ENCODE data around the gene PIGU. TPM values are rescaled to one million over a fixed set of nuclear protein-coding genes. Genes with fewer than 3 reads are reported as not detected.

PIGU gene
- total and polyA plus RNA-seq, 2 of the 13 experiments (the other 11 are each of a cell fraction or from before 2014, with no cell fraction given), result 45.5 to 231 TPM

GRCh38 chr20:34706912-34707784 is 30.3 kb upstream of the PIGU start (continued):
- TF ChIP-seq HOMEZ (CRISPR knock-in tag; IDR thresholded peaks at IDR 0.05; ENCODE audit: low read depth), result peak; percentile 60; the same call in 1 of the 2 replicates
- TF ChIP-seq MAFG (CRISPR knock-in tag; IDR thresholded peaks at IDR 0.05), result no peak
- peak; percentile 69 for TF ChIP-seq ZNF646 (CRISPR knock-in tag; IDR thresholded peaks at IDR 0.05)
- peak; percentile 64; the same call in 1 of the 2 replicates for TF ChIP-seq GFI1 (CRISPR knock-in tag; IDR thresholded peaks at IDR 0.05; ENCODE audit: borderline replicate concordance)
- no peak for TF ChIP-seq ZNF354B (CRISPR knock-in tag; IDR thresholded peaks at IDR 0.05)
- no peak for TF ChIP-seq RBAK (CRISPR knock-in tag; IDR thresholded peaks at IDR 0.05)
- TF ChIP-seq FOXA1 (IDR thresholded peaks at IDR 0.05), result no peak
- TF ChIP-seq FOXA1 (CRISPR knock-in tag; IDR thresholded peaks at IDR 0.05), result peak; percentile 74
- no peak for TF ChIP-seq PAWR (CRISPR knock-in tag; IDR thresholded peaks at IDR 0.05; ENCODE audit: borderline replicate concordance)
- no peak for TF ChIP-seq ZNF589 (CRISPR knock-in tag; conservative IDR thresholded peaks at IDR 0.05)
- no peak for TF ChIP-seq ZXDC (CRISPR knock-in tag; IDR thresholded peaks at IDR 0.05)
- peak; percentile 98 for TF ChIP-seq ARID5B (CRISPR knock-in tag; IDR thresholded peaks at IDR 0.05)
